ENCODE measurements around the gene ARHGAP8. TPM values are rescaled to one million over a fixed set of nuclear protein-coding genes. Genes with fewer than 3 reads are reported as not detected.

The ARHGAP8 gene
- total RNA-seq, 3 donors from 2014 or later, result 25.0 to 74.6 (median 43.7) TPM

DNA sequence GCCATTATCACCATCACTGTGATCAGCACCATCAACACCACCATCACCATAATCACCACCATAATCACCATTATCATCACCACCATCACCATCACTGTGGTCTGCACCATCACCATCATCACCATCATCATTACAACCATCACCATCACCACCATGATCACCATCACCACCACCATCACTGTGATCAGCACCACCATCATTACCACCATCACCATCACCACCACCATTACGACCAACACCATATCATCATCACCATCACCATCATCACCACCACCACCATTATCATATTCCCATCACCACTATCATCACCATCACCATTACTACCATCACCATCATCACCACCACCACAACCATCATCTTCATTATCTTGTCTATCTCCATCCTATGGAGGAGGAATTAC, 132.2 kb downstream of the ARHGAP8 start:
- DNase-seq (no peak), ATAC-seq (no peak)
- TF ChIP-seq, protein P1, sequence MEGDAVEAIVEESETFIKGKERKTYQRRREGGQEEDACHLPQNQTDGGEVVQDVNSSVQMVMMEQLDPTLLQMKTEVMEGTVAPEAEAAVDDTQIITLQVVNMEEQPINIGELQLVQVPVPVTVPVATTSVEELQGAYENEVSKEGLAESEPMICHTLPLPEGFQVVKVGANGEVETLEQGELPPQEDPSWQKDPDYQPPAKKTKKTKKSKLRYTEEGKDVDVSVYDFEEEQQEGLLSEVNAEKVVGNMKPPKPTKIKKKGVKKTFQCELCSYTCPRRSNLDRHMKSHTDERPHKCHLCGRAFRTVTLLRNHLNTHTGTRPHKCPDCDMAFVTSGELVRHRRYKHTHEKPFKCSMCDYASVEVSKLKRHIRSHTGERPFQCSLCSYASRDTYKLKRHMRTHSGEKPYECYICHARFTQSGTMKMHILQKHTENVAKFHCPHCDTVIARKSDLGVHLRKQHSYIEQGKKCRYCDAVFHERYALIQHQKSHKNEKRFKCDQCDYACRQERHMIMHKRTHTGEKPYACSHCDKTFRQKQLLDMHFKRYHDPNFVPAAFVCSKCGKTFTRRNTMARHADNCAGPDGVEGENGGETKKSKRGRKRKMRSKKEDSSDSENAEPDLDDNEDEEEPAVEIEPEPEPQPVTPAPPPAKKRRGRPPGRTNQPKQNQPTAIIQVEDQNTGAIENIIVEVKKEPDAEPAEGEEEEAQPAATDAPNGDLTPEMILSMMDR (IDR thresholded peaks at IDR 0.05), result no peak
- Histone ChIP-seq H3K36me3 (ENCODE audit: low read depth) (no peaks in the 10 kb centered on the region), H3K9me3 (no peaks in the 10 kb centered on the region), H3K4me3 (no peak overlapping the region), H3K4me1 (ENCODE audit: low read depth) (no peaks in the 10 kb centered on the region)
- intact Hi-C loops (cut with DNase I, micrococcal nuclease), result no loop called here

DNA sequence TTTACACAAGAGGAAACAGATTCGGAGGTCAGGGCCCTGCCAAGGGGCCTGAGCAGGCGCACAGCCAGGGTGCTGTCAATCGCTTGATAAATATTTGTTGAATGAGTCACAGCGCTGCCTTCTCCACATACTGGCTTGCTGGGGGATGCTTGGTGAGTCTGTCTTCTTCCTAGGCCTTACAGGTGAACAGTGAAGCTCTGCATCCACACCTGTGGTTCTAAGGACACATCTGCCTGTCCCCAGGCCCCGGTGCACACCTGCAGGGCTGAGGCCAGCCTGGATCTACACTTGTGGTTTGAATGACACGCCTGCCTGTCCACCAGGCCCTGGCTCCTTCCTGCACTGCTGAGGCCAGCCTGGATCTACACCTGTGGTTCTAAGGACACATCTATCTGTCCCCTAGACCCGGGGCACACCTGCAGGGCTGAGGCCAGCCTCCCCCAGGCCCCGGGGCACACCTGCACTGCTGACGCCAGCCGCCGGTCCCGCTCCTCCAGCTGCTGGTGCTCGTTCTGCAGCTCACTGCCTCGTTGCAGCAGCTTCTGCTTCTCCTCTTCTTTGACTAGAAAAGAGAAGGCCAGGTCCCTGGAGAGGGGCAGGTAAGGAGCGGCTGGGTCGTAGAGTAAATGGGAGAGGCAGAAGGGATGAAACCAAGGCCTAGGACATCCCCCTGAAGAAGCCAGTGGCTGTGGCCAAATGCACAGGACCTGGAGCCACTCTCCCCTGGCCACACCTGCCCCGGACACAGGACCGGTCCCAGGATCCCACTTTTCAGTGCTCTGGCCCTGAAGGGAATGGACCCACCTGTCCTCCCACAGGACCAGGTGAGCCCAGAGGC, 132.8 kb downstream of the ARHGAP8 start:
- TF ChIP-seq, protein P1 (IDR thresholded peaks at IDR 0.05), result no peak
- H3K4me1 ChIP-seq (ENCODE audit: low read depth), result no peaks in the 10 kb centered on the region
- no peak overlapping the region for H3K4me3 ChIP-seq
- ATAC-seq (peak; percentile 23), DNase-seq (no peak)
- H3K9me3 ChIP-seq, result no peaks in the 10 kb centered on the region
- intact Hi-C loops (cut with DNase I, micrococcal nuclease), result no loop called here
- no peaks in the 10 kb centered on the region for H3K36me3 ChIP-seq (ENCODE audit: low read depth)

DNA sequence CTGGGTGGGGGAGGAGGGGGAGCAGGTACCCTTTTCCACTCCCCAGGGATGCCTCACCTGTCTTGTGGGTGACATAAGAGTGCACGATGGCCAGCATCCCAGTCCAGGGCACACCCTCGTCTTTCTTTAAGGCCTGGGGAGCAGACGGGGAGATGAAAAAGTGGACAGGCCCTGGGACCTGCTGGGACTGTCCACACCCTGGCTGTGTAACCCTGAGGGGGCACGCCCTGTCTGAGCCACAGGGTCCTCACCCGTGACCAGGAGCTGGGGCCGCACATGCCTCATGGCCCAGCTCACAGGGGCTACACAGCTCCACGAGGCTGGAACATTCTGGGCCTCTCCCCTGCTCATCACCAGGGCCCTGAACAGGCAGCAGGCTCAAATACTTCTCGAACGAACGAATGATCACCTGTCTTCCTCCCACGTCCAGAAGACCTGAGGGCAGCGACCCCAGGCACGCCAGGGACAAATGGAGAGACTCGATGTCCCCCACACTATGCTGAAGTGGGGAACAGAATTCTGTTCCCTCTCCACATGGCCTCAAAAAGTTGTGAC, 133.5 kb downstream of the ARHGAP8 start:
- H3K9me3 ChIP-seq, result no peaks in the 10 kb centered on the region
- ATAC-seq, result no peak
- TF ChIP-seq, protein P1 (IDR thresholded peaks at IDR 0.05), result no peak
- no peak overlapping the region for H3K4me3 ChIP-seq
- no peaks in the 10 kb centered on the region for H3K4me1 ChIP-seq (ENCODE audit: low read depth)
- no peaks in the 10 kb centered on the region for H3K36me3 ChIP-seq (ENCODE audit: low read depth)
- DNase-seq, result no peak
- intact Hi-C loops (cut with DNase I, micrococcal nuclease), result no loop called here

DNA sequence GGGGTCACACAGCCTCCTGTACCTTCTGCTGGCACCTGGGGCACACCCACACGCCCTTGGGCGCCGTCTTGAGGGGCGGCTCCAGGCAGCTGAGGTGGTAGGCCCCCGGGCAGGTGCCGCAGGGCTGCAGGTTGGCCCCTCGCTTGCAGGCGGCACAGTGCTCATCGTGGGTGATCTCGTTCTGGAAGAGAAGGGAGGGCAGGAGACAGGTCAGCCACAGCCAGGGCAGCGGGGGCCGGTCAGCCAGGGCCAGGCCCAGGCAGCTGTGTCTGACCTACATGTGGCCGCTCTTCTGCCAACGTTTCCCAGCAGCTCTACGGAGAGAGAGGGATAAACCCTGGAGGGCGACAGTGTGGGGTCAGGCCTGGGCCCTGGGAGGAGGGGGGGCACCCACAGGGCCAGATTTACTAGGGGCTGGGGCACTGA, 135.6 kb downstream of the ARHGAP8 start:
- Histone ChIP-seq H3K36me3 (ENCODE audit: low read depth) (no peaks in the 10 kb centered on the region), H3K4me1 (ENCODE audit: low read depth) (no peaks in the 10 kb centered on the region), H3K9me3 (no peaks in the 10 kb centered on the region), H3K4me3 (no peak overlapping the region)
- no peak for ATAC-seq
- intact Hi-C loops (cut with DNase I, micrococcal nuclease), result no loop called here
- TF ChIP-seq, protein P1 (IDR thresholded peaks at IDR 0.05), result no peak
- DNase-seq, result no peak

DNA sequence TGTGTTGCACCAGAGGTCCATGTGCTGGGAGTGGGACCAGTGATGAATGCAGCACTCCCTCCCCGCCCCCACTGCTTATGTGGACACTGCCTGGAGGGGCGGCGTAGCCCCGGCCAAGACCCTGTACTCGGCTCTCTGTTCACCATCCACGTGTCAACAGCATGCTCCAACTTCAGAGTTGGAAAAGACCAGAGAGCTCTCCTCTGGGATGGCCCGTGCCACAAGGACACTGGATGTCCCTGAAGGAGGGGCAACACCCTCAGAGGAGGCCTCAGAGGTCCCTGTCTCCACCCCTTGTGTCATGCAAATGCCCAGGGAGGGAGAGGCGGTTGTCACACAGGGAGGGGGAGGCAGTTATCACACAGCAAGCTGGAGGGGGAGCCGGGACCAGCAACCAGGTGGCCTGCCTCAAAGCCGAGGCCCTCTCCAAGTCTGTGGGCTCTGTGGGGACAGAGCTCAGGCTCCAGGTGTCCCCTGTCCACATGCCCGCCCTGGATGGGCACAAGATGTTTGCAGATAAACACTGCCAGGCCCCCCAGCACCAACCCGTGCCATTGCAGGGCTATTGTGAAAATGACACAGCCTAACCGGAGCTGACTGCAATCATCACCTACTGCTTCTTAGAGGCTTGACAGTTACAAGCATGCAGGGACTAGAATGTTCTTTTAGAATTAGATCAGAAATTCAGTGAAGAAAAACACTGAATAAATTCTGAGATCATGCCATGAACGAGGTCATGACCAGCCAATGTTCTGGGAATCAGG, 136.3 kb downstream of the ARHGAP8 start:
- TF ChIP-seq, protein P1 (IDR thresholded peaks at IDR 0.05), result no peak
- Histone ChIP-seq H3K36me3 (ENCODE audit: low read depth) (no peaks in the 10 kb centered on the region), H3K4me1 (ENCODE audit: low read depth) (no peaks in the 10 kb centered on the region), H3K9me3 (no peaks in the 10 kb centered on the region), H3K4me3 (no peak overlapping the region)
- DNase-seq (no peak), ATAC-seq (no peak)
- intact Hi-C loops (cut with DNase I, micrococcal nuclease), result no loop called here
